Measurements from ENCODE around the gene CYSRT1.

DNA sequence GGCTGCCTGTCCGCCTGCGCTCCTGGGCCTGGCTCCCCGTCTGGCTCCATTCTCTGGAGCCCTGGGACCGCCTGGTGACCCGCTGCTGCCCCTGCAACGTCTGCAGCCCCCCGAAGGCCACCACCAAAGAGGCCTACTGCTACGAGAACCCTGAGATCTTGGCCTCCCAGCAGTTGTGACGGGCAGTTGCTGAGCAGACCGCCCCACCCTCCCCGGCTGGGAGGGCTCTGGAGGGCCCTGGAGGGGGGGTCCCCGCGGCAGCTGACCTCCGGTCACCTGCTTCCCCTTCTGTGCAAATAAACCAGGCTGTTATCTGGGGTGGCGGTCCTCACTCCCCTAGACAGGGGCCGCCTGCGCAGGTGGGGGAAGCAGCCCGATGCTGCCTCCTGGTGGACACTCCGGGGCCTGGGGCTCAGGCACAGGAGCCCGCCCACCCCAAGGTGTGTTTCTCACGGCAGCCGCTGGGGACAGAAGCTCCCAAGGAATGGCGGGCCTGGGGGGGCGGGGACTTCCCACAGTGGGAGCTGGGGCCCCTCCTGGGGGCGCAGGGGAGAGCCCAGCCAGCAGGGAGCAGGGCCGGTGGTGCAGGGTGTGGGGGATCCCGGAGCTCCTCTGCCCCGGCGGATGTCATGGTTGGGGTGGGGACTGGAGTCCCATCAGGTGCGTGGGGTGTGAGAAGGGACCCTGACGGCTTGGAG, 11.4 kb downstream of the CYSRT1 start:
- TF ChIP-seq, protein P1, sequence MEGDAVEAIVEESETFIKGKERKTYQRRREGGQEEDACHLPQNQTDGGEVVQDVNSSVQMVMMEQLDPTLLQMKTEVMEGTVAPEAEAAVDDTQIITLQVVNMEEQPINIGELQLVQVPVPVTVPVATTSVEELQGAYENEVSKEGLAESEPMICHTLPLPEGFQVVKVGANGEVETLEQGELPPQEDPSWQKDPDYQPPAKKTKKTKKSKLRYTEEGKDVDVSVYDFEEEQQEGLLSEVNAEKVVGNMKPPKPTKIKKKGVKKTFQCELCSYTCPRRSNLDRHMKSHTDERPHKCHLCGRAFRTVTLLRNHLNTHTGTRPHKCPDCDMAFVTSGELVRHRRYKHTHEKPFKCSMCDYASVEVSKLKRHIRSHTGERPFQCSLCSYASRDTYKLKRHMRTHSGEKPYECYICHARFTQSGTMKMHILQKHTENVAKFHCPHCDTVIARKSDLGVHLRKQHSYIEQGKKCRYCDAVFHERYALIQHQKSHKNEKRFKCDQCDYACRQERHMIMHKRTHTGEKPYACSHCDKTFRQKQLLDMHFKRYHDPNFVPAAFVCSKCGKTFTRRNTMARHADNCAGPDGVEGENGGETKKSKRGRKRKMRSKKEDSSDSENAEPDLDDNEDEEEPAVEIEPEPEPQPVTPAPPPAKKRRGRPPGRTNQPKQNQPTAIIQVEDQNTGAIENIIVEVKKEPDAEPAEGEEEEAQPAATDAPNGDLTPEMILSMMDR (IDR thresholded peaks at IDR 0.05), result peak; percentile 96 to 97 (median 97)
- TF ChIP-seq POLR2A (IDR thresholded peaks at IDR 0.05), result no peak

Measured in testis (tissue), 2 donors.